ENCODE results near the gene SELENBP1.

- no peak for TF ChIP-seq CTCF (IDR thresholded peaks at IDR 0.05)
- TF ChIP-seq TAF1 (IDR thresholded peaks at IDR 0.05; ENCODE audit: borderline replicate concordance, low read depth, low read length) = no peak
- TF ChIP-seq POLR2AphosphoS5 (IDR thresholded peaks at IDR 0.05; ENCODE audit: low read depth, low read length) = no peak
- no peak for TF ChIP-seq GATA2 (CRISPR knock-in tag; IDR thresholded peaks at IDR 0.05)
- TF ChIP-seq SMC3 (IDR thresholded peaks at IDR 0.05; ENCODE audit: low read depth, low read length) = no peak
- no peak for TF ChIP-seq CHD2 (IDR thresholded peaks at IDR 0.05; ENCODE audit: low read length, partially characterized antibody)
- no peak for TF ChIP-seq EP300 (IDR thresholded peaks at IDR 0.05; ENCODE audit: borderline replicate concordance in 1 of 2, low read depth in 1 of 2, low read length in 1 of 2)
- TF ChIP-seq REST (IDR thresholded peaks at IDR 0.05; ENCODE audit: low read depth, low read length) = no peak
- TF ChIP-seq SIN3A (IDR thresholded peaks at IDR 0.05; ENCODE audit: borderline replicate concordance, low read depth, low read length) = no peak
- TF ChIP-seq YY1 (IDR thresholded peaks at IDR 0.05; ENCODE audit: low read depth) = no peak
- TF ChIP-seq FOXJ3 (CRISPR knock-in tag; IDR thresholded peaks at IDR 0.05) = no peak
- no peak for TF ChIP-seq RCOR1 (IDR thresholded peaks at IDR 0.05; ENCODE audit: low read length)
- TF ChIP-seq ELF1 (IDR thresholded peaks at IDR 0.05) = no peak
- no peak for TF ChIP-seq JUND (IDR thresholded peaks at IDR 0.05)
Observed at GRCh38 chr1:151346082-151346768, 26.3 kb downstream of the SELENBP1 start.
